Measurements from ENCODE around the gene SETBP1.
A peak's percentile ranks its signal among the peaks of the same experiment; 100 is the strongest.

The SETBP1 gene

GRCh38 chr18:44853430-44853829 is 172.7 kb downstream of the SETBP1 start:
- FAIRE-seq (no peak), DNase-seq (ENCODE audit: extremely low spot score, insufficient read length, low read depth) (no peak)

- no peak for DNase-seq (ENCODE audit: extremely low spot score, insufficient read length, low read depth)
- no peak for FAIRE-seq
Observed at GRCh38 chr18:44855681-44856080, 175.0 kb downstream of the SETBP1 start.

- DNase-seq (ENCODE audit: extremely low spot score, insufficient read length, low read depth) = no peak
- no peak for FAIRE-seq
Observed at GRCh38 chr18:44856157-44856556, 175.5 kb downstream of the SETBP1 start.

- FAIRE-seq (no peak), DNase-seq (ENCODE audit: extremely low spot score, insufficient read length, low read depth) (no peak)
Observed at GRCh38 chr18:44857081-44857480, 176.4 kb downstream of the SETBP1 start.

- no peak for FAIRE-seq
Observed at GRCh38 chr18:44857744-44858491, 177.2 kb downstream of the SETBP1 start.

GRCh38 chr18:44859263-44859662 is 178.6 kb downstream of the SETBP1 start:
- DNase-seq (ENCODE audit: extremely low spot score, insufficient read length, low read depth) (no peak), FAIRE-seq (no peak)

More at GRCh38 chr18:44857744-44858491, 177.2 kb downstream of the SETBP1 start:
- no peak for DNase-seq (ENCODE audit: extremely low spot score, insufficient read length, low read depth)

GRCh38 chr18:44859751-44860439 is 179.2 kb downstream of the SETBP1 start:
- no peak for DNase-seq (ENCODE audit: extremely low spot score, insufficient read length, low read depth)
- no peak for FAIRE-seq

- no peak for FAIRE-seq
- DNase-seq (ENCODE audit: extremely low spot score, insufficient read length, low read depth) = no peak
Observed at GRCh38 chr18:44862112-44862511, 181.4 kb downstream of the SETBP1 start.

GRCh38 chr18:44866103-44866502 is 185.4 kb downstream of the SETBP1 start:
- no peak for FAIRE-seq

GRCh38 chr18:44869533-44869932 is 188.8 kb downstream of the SETBP1 start:
- DNase-seq (ENCODE audit: extremely low spot score, insufficient read length, low read depth) (no peak), FAIRE-seq (no peak)

More at GRCh38 chr18:44866103-44866502, 185.4 kb downstream of the SETBP1 start:
- DNase-seq (ENCODE audit: extremely low spot score, insufficient read length, low read depth) = no peak

- FAIRE-seq = no peak
- DNase-seq (ENCODE audit: extremely low spot score, insufficient read length, low read depth) = no peak
Observed at GRCh38 chr18:44870631-44871502, 190.2 kb downstream of the SETBP1 start.

GRCh38 chr18:44871771-44872170 is 191.1 kb downstream of the SETBP1 start:
- DNase-seq (ENCODE audit: extremely low spot score, insufficient read length, low read depth) = no peak
- peak; percentile 72 for FAIRE-seq

GRCh38 chr18:44876024-44876423 is 195.3 kb downstream of the SETBP1 start:
- DNase-seq (ENCODE audit: extremely low spot score, insufficient read length, low read depth) = no peak
- FAIRE-seq = no peak

- DNase-seq (ENCODE audit: extremely low spot score, insufficient read length, low read depth) (no peak), FAIRE-seq (no peak)
Observed at GRCh38 chr18:44876755-44877154, 196.1 kb downstream of the SETBP1 start.

- FAIRE-seq = no peak
- DNase-seq (ENCODE audit: extremely low spot score, insufficient read length, low read depth) = no peak
Observed at GRCh38 chr18:44878335-44878734, 197.6 kb downstream of the SETBP1 start.

GRCh38 chr18:44880170-44880569 is 199.5 kb downstream of the SETBP1 start:
- FAIRE-seq = no peak
- DNase-seq (ENCODE audit: extremely low spot score, insufficient read length, low read depth) = no peak

GRCh38 chr18:44881461-44882162 is 200.9 kb downstream of the SETBP1 start:
- FAIRE-seq (no peak), DNase-seq (ENCODE audit: extremely low spot score, insufficient read length, low read depth) (no peak)

GRCh38 chr18:44882163-44882868 is 201.6 kb downstream of the SETBP1 start:
- no peak for FAIRE-seq
- DNase-seq (ENCODE audit: extremely low spot score, insufficient read length, low read depth) = no peak

- no peak for DNase-seq (ENCODE audit: extremely low spot score, insufficient read length, low read depth)
- no peak for FAIRE-seq
Observed at GRCh38 chr18:44883671-44884070, 203.0 kb downstream of the SETBP1 start.

All from GM18507 (cell line).